Measurements from ENCODE around the gene DRD1.
"Not testable (repeated sequence)": the region's sequence is repeated elsewhere in the genome, so short reads cannot be mapped to it uniquely, and the experiment has no call there.

DRD1 gene

DNA sequence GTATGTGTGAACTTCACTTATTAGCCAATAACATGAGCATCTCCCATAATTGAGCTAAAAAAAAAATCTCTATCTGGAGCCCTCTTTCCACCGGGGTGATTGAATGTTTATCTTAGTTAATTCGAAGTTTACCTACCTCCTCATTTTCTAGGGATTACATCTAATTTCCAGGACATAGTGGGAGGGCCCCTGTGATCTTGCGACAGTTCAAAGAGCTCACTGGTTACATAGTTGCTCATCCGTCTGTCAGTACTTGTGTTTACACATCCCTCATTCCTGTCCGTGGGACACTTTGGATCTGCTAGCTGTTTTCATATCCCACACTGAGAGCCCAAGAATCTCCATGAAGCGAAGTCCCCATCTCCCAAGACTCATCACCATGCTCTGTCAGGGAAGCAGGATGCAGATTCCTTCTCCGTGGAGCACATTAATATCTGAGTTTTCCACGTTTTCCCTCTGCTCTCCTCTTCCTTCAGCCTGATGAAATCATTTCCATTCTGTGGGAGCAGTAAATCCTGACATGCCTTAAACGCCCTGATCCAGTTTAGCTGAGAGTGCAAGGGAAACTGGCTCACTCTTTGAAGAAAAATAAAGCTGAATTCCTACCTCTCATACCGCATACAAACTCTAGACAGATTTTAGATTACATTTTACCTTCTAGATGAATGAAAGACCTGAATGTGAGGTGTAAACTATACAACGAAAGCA is 24.2 kb upstream of the DRD1 start:
- DNase-seq (ENCODE audit: low spot score) = no peak

DNA sequence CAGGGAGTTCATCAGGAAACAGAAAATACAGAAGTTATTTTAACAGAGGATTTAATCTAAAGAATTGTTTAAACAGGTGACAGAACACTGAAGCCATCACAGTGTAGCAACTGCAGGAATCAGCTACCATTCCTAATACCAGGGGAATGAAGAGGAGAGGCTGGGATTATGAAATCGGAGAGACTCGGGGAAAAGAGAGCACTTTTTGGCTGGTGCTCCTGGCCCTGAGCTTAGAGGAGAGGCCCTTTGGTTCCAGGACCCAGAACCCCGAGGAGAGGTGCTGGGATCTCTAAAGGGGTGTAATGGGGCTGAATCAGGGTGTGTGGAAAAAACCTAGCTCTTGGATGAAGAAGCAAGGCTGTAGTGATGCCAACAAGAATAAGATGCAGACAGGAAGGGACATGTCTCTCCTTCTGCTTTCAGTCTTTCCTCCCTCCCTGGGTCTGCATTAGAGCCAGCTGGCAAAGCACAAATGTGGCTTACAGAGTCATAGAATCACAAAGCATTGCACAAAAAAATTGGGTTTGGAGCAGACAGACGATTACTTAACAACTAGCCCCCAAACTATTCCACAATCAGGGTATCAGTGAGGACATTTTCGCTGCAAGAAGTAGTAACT is 22.8 kb upstream of the DRD1 start:
- no peak for DNase-seq (ENCODE audit: low spot score)

DNA sequence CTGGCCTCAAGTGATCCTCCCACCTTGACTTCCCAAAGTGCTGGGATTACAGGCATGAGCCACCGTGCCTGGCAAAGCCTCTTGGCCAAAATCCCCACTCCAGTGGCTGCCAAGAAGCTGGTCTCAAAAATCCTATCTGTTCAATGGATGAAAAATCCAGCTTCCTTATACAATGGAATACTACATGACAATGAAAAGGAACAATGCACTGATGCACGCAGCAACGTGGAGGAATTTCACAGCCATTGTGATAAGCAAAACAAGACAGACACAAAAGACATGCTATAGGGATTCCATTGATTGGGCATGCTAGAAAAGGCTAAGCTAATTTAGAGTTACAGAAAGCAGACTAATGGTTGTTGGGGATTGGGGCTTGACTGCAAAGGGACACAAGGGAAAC is 21.3 kb upstream of the DRD1 start:
- DNase-seq (ENCODE audit: low spot score) = no peak

DNA sequence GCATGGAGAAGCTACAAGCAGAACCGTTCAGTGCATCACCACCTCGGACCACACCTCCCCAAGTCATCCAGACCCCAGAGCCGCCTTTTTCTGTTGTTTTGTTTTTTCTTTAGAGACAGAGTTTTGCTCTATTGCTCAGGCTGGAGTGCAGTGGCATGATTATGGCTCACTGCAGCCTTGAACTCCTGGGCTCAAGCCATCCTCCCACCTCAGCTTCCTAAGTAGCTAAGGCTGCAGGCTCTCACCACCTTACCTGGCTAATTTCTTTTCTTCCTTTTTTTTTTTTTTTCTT is 20.9 kb upstream of the DRD1 start:
- DNase-seq (ENCODE audit: low spot score) = no peak

DNA sequence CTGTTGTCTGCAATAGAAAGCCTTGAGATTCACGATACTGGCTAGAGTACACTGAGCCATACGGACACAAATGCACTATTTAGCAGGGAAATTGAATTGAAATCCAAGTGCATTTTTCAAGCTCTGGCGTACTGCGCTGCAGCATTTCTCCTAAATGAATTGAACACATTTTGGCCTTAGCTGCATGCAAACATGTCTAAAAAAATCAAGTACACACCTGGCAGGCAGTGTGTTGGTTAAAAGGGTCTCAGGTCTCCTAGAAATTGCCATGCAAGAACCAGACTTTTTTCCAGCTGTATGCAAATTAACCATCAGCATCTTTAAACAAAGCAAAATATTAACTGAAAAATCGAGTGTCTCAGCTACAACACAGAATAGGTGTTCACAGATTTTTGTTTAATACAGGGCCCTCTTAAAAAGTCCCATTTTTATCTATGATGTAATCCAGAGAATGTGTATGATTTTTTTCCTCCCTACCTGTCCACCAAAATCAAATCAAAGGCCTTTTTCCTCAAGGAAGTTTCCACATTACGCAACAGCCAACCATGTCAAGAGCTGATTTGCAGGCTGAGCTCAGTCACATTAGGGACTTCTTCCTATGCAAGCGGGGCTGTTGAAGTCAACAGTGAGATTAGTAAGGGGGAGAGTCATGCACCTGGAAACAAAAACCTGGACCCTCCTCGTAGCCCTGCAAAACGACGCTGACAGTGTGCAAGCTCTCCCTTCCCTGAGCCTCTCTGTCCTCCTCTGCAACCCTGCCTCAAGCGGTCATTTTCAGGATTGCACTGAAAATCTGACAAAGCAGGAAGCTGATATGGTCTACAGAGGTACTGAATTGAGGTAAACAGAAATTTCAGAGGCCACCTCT is 20.3 kb upstream of the DRD1 start:
- peak; percentile 23 for DNase-seq (ENCODE audit: low spot score)

DNA sequence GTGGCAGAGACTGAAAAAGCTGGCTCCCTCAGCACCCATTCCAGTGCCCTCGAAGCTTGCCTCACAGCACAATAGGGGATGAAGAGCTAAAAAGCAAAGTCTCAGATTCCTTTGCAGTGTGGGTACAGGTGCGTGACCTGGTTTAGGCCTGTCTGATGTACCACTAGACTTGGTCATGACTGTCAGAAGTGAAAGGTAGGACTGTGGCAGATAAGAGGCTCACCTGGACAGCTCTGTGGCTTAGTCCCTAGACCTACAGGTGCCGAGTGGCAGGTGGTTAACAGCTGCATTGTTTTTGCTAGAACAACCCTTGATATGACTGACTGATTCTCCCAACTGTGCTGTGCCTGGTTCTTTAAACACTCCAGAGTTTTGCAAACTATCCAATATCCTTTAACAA is 19.7 kb upstream of the DRD1 start:
- DNase-seq (ENCODE audit: low spot score) = no peak

DNA sequence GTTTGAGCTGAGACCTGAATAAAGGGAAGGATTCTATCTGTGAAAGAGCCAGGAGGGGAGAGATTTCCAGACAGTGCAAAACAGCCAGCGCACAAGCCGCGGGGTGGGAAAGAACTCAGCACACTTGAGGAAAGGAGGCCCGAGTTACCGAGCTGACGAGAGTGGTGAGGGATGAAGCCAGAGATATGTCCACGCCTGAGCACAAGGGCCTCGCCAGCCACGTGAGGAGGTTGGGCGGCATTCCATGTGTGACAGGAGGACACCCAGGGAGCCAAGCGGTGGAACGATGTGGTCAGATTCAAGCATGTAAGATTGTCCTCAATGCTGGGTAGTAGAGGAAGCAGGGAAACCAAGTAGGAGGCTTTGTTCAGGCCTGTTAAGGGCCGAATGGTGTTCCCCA is 17.4 kb upstream of the DRD1 start:
- no peak for DNase-seq (ENCODE audit: low spot score)

DNA sequence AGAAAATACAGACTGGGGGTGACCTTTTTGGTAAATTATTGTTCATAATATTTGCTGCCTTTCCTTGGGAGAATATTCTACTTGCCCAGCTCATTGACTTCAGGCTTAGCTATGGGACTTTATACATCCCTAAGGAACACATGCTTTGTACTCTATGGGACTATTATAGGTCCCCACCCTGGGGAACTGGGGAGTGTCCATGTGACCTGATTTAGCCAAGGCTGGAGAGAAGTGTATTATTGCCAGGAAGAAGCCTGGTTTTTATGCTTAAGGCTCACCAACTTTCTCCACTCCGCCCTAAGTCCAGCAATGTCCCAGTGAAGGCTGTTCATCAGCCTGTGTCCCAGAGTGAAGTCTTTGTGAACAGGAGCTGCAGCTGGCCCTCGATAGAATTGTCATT is 16.6 kb upstream of the DRD1 start:
- DNase-seq (ENCODE audit: low spot score) = no peak

DNA sequence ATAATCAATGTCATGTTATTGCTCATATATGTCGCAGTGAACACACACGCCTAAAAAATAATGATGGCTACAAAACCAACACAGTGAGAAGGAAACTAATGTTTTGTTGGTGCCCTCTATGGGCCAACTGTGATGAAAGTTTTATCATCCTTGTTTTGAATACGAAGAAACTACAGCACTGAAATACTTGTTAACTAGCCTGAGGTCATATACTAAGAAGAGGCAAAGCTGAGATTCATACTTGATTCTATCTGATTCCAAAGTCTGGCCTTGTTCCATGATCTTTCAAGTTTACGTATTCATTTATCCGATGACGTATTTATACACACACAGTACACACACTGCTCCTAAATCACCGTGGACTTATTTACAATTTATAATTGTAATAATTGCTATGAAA is 16.1 kb upstream of the DRD1 start:
- no peak for DNase-seq (ENCODE audit: low spot score)

DNA sequence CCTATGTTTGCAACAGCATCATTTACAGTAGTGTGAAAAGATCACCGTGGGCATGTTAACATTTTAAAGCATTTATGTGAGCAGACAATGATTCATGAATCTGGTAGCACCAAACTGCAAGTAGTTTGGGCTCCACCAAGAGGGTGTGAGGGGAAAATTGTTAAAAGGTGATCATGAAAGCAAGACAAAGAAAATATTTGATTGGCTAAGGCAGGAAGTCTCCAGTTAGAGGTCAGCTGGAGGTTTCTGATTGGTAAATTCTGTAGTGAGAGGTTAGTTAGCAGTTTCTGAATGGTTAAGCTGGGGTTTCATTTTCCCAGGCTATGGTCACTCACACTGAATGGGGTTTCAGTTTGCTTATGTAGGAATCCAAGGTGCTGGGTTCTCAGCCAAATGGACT is 13.5 kb upstream of the DRD1 start:
- DNase-seq (ENCODE audit: low spot score) = no peak

DNA sequence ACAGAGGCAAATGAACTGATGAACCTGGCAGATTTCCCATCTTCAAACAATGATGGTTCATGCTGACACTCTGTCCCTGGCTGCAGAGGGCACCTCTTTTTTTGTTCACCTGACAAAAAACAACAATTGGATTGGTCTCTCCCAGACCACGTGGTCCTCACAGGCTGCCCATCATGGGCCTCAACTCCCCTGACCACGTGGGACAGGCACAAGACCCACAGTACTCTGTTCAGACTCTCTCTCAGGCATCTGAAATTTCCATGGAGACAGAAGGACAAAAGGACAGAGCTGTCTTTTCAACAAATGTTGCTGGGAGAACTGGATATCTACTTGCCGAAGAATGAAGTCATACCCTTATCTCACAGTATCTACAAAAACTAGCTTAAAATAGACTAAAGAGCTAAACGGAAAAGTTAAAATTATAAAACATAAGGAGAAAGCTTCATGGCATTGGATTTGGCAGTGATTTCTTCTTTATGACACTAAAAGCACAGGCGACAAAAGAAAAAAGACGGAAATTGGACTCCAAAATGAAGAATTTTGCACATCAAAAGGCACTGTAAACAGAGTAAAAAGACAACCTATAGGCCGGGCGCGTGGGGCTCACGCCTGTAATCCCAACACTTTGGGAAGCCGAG is 12.2 kb upstream of the DRD1 start:
- no peak for DNase-seq (ENCODE audit: low spot score)

DNA sequence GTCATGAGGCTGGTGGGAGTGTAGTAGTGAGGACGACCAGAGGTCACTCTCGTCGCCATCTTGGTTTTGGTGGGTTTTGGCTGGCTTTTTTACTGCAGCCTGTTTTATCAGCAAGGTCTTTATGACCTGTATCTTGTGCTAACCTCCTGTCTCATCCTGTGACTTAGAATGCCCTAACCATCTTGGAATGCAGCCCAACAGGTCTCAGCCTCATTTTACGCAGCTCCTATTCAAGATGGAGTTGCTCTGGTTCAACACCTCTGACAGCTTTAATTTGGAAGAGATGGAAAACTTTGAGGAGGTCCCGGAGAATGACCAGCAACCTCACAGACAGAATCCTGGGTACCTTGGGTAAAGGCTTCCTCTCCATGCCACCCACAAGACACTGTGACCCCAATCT is 10.4 kb upstream of the DRD1 start:
- not testable (repeated sequence) for DNase-seq (ENCODE audit: low spot score)

DNA sequence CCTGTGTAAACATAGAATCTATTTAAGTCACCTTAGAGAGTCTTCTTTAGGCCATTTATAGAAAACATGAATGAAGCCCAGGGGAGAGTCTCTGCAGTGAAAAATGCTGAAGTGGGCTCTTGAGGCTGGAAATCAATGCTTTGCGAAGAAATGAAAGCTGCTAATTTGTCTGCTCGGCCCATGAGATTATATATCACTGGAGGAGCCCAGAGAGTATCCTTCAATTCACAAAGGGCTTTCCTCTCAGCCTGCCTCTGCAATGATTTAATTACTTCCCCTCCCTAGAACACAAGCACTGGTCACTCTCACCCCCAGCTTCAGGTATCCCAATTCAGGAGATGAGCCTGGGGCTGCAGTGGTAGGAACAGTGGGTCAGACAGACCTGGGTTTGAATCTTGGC is 8.2 kb upstream of the DRD1 start:
- no peak for DNase-seq (ENCODE audit: low spot score)

DNA sequence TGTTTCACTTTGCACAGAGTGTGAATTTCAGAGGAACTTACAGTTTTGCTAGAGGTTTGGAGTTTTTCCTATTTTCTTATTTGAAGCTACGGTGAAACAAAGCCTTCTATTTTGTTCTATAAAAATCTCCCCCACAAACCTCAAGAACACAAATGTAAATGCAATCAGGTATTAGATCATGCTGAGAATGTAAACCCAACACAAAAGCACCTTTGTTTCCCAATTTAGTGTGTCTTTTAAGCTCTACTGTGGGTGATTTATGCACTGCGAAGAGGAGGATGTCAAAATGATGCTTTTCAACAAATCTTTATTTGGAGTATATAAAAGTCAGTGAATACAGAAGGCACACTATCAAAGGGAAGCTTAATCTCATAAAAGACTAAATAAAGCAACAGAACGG is 4.3 kb upstream of the DRD1 start:
- DNase-seq (ENCODE audit: low spot score) = no peak

DNA sequence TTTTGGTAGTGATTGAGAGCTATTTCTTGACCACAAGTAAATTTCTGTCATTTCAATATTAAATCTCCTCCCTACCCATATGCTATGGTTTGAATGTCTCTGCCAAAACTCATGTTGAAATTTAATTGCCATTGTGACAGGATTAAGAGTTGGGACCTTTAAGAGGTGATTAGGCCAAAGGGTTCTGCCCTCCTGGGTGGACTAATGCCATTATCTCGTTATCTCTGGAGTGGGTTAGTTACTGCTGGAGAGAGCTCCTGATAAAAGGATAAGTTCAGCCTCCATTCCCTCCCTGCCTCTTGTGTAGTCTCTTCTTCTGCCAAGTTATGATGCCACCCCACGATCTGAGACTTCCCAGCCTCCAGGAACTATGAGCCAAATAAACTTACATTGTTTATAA is 3.6 kb upstream of the DRD1 start:
- no peak for DNase-seq (ENCODE audit: low spot score)

DNA sequence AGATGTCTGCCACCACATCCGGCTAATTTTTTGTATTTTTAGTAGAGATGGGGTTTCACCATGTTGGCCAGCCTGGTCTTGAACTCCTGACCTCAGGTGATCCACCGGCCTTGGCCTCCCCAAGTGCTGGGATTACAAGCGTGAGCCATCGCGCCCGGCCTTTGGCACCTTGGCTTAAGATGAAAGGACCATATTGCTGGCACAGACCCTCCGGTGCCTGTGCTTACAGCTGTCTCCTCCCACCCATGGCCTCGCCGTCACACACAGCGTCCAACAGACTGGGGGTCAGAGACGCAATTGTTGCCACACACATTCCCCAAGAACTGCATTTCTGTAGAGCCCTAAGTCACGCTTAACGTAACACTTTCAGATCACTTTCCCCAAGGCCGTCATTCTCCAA is 2.4 kb upstream of the DRD1 start:
- DNase-seq (ENCODE audit: low spot score) = not testable (repeated sequence)

DNA sequence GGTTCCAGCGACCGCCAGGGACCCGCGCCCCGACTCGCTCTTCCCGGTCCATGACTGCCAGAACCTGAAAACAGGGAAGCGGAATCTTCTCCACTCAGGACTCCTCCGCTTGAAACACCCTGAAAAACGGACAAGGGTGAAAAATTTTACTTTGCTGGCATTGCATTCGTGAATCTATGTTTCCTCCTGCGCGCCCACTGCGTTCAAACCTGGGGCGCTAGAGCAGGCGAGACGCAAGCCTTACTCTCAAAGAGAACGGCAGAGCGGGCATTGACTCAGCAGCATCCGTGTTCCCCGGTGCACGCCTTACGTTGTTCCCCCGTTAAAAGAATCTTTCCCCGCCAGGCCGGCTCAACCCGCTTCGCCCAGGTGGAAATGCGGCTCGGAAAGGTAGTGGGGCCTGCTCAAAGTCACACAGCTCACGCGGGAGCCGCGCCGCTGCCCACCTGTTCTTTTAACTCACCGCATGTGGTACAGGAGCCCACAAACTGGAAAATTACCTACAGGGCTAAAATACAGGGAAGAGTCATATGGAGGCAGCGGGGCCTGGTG is 999 bp upstream of the DRD1 start:
- DNase-seq (ENCODE audit: low spot score) = no peak

DNA sequence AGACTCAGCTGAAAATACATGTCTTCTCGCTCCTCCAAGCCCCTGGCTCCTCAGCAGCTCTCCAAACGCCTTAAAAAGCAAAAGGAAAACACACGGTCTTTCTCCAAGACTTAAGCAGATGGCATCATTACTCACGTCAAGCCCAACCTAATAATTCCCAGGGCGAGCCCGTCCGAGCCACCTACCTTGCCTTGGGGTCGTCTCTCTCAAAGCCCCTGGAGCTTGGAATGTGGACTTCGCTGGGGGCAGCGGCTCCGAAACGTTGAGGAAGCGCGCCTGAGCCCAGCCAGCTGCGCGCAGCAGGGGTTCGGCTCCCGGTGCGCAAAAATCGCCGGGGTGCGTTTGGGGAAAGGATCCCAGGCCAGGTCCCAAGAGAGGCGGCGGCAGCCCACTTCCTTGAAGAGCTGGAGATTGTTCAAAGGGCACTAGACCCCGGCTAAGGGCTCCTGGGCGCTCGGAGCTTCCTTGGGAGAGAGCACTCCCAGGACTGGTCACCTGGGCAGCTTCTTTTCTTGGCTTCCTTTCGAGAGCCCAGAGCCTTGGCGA is 395 bp downstream of the DRD1 start:
- no peak for DNase-seq (ENCODE audit: low spot score)

DNA sequence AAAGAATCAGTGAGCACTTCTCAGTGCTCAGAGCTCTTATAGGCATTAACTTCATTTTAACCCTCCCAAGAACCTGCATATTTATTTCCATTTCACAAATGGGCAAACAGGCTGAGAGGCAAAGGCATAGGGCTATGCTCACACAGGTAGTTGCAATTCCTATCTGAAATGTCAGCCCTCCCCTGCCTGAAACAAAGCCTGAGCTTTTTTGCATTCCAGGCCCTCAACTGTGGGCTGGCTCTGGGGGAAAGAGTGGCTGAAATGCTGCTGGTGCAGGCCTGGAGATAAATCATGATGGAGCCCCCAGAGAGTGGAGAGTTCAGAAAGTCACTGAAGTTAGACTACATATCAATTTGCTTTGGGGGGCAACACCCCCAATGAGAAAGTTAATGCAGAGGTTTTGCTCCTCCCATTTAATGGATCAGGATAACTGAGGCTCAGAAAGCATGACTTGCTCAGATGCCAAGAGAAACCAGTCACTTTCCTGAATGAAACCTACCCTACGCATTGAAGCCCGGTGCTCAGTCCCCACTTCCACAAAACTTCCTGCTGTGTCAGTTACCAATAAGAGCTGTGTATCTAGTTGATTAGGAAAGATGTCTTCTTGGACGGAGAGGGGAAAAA is 5.6 kb downstream of the DRD1 start:
- no peak for DNase-seq (ENCODE audit: low spot score)

DNA sequence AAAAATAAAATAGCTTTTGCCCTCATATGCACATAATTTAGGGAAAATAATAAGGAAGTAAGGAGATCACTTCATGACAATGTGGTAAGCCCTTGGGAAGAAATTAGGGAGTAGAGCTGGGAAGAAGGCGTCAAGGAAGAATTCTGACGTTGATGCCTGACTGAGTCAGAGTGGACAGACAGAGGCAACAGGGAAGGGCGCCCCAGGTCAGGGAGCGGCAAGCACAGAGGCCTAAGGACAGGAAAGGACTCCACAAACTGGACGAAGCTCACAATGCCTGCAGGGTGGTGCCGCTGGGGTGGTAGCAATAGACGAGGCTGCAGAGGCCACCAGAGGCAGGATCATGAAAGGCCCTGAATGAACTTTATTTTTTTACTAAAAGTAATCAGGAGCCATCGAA is 7.6 kb downstream of the DRD1 start:
- no peak for DNase-seq (ENCODE audit: low spot score)

DNA sequence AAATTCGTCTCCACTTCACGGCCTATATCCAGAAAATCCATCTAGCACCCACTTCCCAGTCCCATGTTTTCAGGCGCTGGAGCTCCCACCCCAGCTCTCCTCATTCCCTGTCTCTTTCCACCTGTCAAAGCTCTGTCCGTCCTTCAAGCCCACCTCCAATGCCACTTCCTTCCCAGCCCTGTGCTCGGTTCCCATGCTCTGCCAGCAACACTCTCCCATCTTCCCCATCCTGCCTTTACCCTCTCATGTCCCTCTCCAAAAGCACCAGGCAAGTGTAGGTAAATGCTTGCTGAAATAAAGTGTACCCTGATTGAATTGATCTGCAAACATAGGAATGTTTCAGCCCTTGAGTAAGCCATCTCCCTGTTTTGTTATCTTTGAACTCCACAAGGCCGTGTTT is 9.2 kb downstream of the DRD1 start:
- no peak for DNase-seq (ENCODE audit: low spot score)

DNA sequence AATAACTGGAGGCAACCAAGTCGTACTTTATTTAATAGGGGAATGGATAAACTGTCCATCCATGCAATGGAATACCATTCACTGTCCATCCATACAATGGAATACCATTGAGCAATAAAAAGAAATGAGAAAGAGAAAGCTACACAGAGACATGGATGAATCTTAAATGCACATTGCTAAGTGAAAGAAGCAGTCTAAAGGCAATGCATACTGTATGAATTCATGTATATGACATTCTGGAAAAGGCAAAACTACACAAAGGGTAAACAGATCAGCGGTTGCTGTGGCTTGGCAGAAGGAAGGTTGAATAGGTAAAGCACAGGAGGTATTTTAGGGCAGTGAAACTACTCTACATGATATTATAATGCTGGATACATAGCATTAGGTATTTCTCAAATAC is 16.2 kb downstream of the DRD1 start:
- DNase-seq (ENCODE audit: low spot score) = no peak

Measured in hematopoietic multipotent progenitor cell treated with erythropoietin and hydrocortisone succinate and interleukin-3 and kit ligand, for 15 days (in vitro differentiated cells).